Effector memory CD8-positive, alpha-beta T cell (primary cell): ENCODE measurements around the gene AMY1A.
"Not testable (repeated sequence)": the region's sequence is repeated elsewhere in the genome, so short reads cannot be mapped to it uniquely, and the experiment has no call there.

Source experiments
- ATAC-seq: fragments of 150-1000 bp; cut with Tn5 transposase; replicated peaks from 2 replicates; pipeline ENCODE4 v1.10.0; 2021; ENCODE audit warnings: mild to moderate bottlenecking, moderate library complexity
- DNase-seq, 3 experiments: peaks; one replicate each; pipeline ENCODE4 v3.0.0; 2021
- H3K27ac Mint-ChIP-seq, 2 donors: one replicate each; pipeline ENCODE4 v1.8.0; 2022; ENCODE audit warnings: mild to moderate bottlenecking in 2 of 2, mixed read lengths in 2 of 2, moderate library complexity in 2 of 2
- H3K27me3 Mint-ChIP-seq, 2 donors: one replicate each; pipeline ENCODE4 v1.8.0; 2022; ENCODE audit warnings: mixed read lengths in 2 of 2
- H3K36me3 Mint-ChIP-seq: one replicate; pipeline ENCODE4 v1.8.0; 2022; ENCODE audit warnings: mild to moderate bottlenecking, moderate library complexity, mixed read lengths; ENCODE audit not compliant: insufficient read depth
- H3K4me1 Mint-ChIP-seq, 2 donors: one replicate each; pipeline ENCODE4 v1.8.0; 2022; ENCODE audit warnings: low read depth in 2 of 2, mixed read lengths in 2 of 2
- H3K4me3 Mint-ChIP-seq, 2 donors: one replicate each; pipeline ENCODE4 v1.8.0; 2022; ENCODE audit warnings: mild to moderate bottlenecking in 2 of 2, mixed read lengths in 2 of 2, moderate library complexity in 2 of 2
- H3K9me3 Mint-ChIP-seq, 2 donors: one replicate each; pipeline ENCODE4 v1.8.0; 2022; ENCODE audit warnings: mixed read lengths in 2 of 2
- total RNA-seq, 9 experiments: gene quantifications; one replicate each; lab custom pipeline; 2026; lab: John Stamatoyannopoulos, UW

Gene AMY1A
- 0 reads per million in 9 experiments for total RNA-seq

DNA sequence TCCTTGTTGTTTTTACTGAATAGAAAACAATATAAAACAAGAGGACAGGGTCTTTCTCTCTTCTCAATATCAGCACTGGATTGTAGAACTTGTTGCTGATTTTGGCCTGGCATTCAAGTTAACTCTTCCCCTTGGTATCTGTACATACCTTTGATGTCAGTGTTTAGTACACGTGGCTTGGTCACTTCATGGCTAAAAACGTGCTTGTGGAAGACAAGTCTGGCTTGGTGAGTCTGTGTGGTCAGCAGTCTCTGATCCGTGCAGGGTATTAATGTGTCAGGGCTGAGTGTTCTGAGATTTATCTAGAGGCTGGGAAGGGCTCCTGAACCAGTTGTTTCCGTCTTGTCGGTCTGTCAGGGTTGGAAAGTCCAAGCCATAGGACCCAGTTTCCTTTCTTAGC, at the start of gene AMY1A:
AMY1A (plus strand) TSS at position 301 of the 400 bp plus-strand sequence. CDS start 571 bp downstream, outside the sequence.
- H3K36me3 Mint-ChIP-seq, H3K27me3 Mint-ChIP-seq, H3K9me3 Mint-ChIP-seq, H3K4me3 Mint-ChIP-seq, ATAC-seq, DNase-seq, H3K4me1 Mint-ChIP-seq, H3K27ac Mint-ChIP-seq: not testable (repeated sequence)

DNA sequence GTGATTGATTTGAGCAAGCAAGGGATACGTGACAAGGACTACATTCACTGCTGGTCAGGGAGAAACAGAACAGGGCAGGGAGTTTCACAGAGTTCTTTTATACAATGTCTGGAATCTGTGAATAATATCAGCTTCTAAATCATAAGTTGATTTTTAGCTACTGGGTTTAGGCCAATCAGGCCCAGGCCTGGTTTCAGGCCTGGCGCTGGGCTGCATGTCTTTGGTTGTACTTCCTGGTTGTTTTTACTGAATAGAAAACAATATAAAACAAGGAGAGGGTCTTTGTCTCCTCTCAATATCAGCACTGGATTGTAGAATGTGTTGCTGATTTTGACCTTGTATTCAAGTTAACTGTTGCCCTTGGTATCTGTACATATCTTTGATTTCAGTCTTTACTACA, 39.2 kb upstream of the AMY1A start:
- Mint-ChIP-seq H3K36me3 (no peaks in the 10 kb centered on the region), H3K9me3 (no peaks in the 10 kb centered on the region), H3K27me3 (no peaks in the 10 kb centered on the region), H3K4me1 (no peaks in the 10 kb centered on the region), H3K27ac (no peak overlapping the region), H3K4me3 (no peak overlapping the region)
- DNase-seq (no peak), ATAC-seq (no peak)

GRCh38 chr1:103616994-103617477, 38.5 kb upstream of the AMY1A start, which contains the start of gene AMY2A:
Gene AMY2A (plus strand): TSS chr1:103617427. CDS start chr1:103617441, 14 bp downstream.
- H3K4me3 Mint-ChIP-seq, ATAC-seq, H3K27me3 Mint-ChIP-seq, H3K27ac Mint-ChIP-seq, H3K9me3 Mint-ChIP-seq, DNase-seq, H3K4me1 Mint-ChIP-seq, H3K36me3 Mint-ChIP-seq: not testable (repeated sequence)

- H3K27me3 Mint-ChIP-seq, H3K4me1 Mint-ChIP-seq, DNase-seq, ATAC-seq, H3K36me3 Mint-ChIP-seq, H3K27ac Mint-ChIP-seq, H3K4me3 Mint-ChIP-seq, H3K9me3 Mint-ChIP-seq: not testable (repeated sequence)
Measured at GRCh38 chr1:103627436-103627835, 28.1 kb upstream of the AMY1A start.

DNA sequence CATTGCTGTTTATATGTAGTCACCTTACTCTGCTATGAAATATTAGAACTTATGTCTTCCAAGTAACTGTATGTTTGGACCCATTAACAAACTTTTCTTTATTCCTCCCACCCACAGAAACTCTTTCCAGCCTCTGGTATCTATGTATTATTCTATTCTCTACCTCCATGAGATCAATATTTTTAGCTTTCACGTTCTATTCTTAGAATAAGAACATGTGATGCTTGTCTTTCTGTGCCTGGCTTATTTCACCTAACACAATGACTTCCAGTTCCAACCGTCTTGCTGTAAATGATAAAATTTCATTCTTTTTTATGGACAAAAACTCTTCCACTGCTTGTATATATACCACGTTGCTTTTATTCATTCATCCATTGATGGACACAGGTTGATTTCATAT, 14.4 kb upstream of the AMY1A start:
- not testable (repeated sequence) for H3K27ac Mint-ChIP-seq, H3K4me1 Mint-ChIP-seq, H3K4me3 Mint-ChIP-seq, H3K36me3 Mint-ChIP-seq, DNase-seq, ATAC-seq, H3K27me3 Mint-ChIP-seq, H3K9me3 Mint-ChIP-seq

DNA sequence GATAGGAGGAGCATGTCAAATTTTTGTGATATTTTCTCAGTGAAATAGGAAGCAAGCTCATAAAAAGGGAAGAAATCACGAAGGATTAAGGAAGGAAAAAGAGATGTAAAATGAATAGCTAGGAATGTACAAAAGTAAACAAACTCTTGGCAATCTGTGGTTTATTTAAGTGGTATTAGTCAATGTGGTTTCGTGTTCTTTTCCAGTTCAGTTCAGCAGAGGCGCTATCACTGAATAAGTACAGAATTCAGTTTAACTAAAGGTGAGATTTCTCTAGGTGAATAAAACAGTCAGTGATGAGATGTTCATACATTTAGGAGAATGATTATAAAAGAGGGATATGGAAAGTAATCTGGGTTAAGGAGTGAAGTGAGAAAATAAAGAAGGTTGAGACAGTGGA, 11.7 kb upstream of the AMY1A start:
- not testable (repeated sequence) for H3K27me3 Mint-ChIP-seq, ATAC-seq, H3K36me3 Mint-ChIP-seq

GRCh38 chr1:103650305-103650704, 5.3 kb upstream of the AMY1A start:
- not testable (repeated sequence) for H3K36me3 Mint-ChIP-seq, H3K27ac Mint-ChIP-seq, ATAC-seq, DNase-seq, H3K4me3 Mint-ChIP-seq, H3K4me1 Mint-ChIP-seq, H3K27me3 Mint-ChIP-seq, H3K9me3 Mint-ChIP-seq

More for the DNA sequence above, 11.7 kb upstream of the AMY1A start:
- not testable (repeated sequence) for H3K9me3 Mint-ChIP-seq, DNase-seq, H3K4me3 Mint-ChIP-seq, H3K4me1 Mint-ChIP-seq, H3K27ac Mint-ChIP-seq

DNA sequence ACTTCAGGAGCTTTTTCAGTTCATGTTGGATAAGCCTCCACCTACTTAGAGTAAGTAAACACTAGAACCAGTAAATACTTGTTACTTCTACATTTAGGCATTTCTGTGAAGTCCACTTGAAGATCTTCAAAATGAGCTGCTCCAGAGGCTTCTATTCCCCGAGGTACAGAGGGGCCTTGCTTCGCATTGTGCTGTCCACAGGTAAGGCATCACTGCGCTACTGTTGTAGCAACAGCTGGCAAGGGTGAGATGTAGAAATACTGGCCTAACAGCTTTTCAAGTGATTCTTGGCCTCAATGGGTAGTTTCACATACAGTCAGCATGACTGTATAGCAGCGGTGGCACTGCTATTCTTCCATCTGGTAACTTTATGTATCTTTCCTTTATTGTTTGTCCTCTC, 4.7 kb upstream of the AMY1A start:
- not testable (repeated sequence) for H3K36me3 Mint-ChIP-seq, ATAC-seq, DNase-seq

DNA sequence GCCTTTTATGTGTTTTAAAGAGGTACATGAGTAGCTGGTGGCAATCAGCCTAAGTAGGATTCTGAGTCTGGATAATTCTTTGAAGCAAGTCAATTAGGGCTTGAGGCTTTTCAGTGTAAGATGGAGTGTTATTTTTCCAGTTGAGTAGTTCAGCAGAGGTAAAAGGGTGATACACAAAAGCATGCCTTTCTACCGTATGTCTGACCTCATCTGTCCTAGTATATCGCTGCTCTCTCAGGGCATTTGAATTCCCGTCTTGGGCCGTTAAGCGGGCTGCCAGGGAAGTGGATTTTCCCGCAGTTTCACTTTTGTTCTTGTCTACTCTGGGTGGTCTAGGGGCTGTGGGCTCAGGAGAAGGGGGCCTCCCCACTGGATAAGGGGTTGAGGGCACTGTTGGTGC, 1.4 kb upstream of the AMY1A start:
- H3K36me3 Mint-ChIP-seq, H3K4me1 Mint-ChIP-seq, H3K27me3 Mint-ChIP-seq, H3K9me3 Mint-ChIP-seq, DNase-seq, H3K4me3 Mint-ChIP-seq, H3K27ac Mint-ChIP-seq, ATAC-seq: not testable (repeated sequence)

More for the DNA sequence above, 4.7 kb upstream of the AMY1A start:
- H3K9me3 Mint-ChIP-seq, H3K4me1 Mint-ChIP-seq, H3K27me3 Mint-ChIP-seq, H3K4me3 Mint-ChIP-seq, H3K27ac Mint-ChIP-seq: not testable (repeated sequence)

DNA sequence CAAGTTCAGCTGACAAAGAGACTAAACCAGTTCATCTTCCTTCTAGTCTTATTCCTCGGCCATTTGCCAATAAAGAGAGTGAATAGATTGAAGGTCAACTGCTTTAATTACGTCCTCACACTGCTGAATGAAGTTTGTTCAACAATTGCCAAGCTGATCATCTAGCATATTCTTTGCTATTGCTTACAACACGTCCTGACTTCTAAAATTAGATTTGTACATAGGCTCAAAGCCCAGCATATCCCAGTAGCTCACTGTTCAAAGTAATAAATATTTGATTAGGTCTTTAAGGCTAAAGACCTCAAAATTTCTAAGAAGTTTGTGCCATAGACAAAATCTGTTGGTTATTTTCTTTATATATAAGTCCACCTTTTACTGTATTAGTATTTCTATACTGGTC, 20.8 kb downstream of the AMY1A start:
- not testable (repeated sequence) for H3K27me3 Mint-ChIP-seq, DNase-seq, H3K27ac Mint-ChIP-seq, H3K4me1 Mint-ChIP-seq, H3K36me3 Mint-ChIP-seq, H3K9me3 Mint-ChIP-seq, H3K4me3 Mint-ChIP-seq, ATAC-seq

DNA sequence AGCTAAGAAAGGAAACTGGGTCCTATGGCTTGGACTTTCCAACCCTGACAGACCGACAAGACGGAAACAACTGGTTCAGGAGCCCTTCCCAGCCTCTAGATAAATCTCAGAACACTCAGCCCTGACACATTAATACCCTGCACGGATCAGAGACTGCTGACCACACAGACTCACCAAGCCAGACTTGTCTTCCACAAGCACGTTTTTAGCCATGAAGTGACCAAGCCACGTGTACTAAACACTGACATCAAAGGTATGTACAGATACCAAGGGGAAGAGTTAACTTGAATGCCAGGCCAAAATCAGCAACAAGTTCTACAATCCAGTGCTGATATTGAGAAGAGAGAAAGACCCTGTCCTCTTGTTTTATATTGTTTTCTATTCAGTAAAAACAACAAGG, 40.5 kb downstream of the AMY1A start, which contains the start of gene AMY1B:
AMY1B (minus strand) TSS at position 101 of the 400 bp plus-strand sequence. CDS start 571 bp downstream, outside the sequence.
- not testable (repeated sequence) for DNase-seq, H3K36me3 Mint-ChIP-seq, H3K4me1 Mint-ChIP-seq, H3K27me3 Mint-ChIP-seq, ATAC-seq, H3K4me3 Mint-ChIP-seq, H3K9me3 Mint-ChIP-seq, H3K27ac Mint-ChIP-seq

- H3K4me3 Mint-ChIP-seq, H3K4me1 Mint-ChIP-seq, H3K9me3 Mint-ChIP-seq, DNase-seq, H3K27ac Mint-ChIP-seq, ATAC-seq, H3K27me3 Mint-ChIP-seq, H3K36me3 Mint-ChIP-seq: not testable (repeated sequence)
Measured at GRCh38 chr1:103697430-103697829, 41.9 kb downstream of the AMY1A start.

DNA sequence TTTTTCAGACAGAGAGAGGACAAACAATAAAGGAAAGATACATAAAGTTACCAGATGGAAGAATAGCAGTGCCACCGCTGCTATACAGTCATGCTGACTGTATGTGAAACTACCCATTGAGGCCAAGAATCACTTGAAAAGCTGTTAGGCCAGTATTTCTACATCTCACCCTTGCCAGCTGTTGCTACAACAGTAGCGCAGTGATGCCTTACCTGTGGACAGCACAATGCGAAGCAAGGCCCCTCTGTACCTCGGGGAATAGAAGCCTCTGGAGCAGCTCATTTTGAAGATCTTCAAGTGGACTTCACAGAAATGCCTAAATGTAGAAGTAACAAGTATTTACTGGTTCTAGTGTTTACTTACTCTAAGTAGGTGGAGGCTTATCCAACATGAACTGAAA, 45.1 kb downstream of the AMY1A start:
- H3K4me1 Mint-ChIP-seq, H3K27me3 Mint-ChIP-seq, DNase-seq, ATAC-seq, H3K36me3 Mint-ChIP-seq, H3K27ac Mint-ChIP-seq, H3K9me3 Mint-ChIP-seq, H3K4me3 Mint-ChIP-seq: not testable (repeated sequence)

DNA sequence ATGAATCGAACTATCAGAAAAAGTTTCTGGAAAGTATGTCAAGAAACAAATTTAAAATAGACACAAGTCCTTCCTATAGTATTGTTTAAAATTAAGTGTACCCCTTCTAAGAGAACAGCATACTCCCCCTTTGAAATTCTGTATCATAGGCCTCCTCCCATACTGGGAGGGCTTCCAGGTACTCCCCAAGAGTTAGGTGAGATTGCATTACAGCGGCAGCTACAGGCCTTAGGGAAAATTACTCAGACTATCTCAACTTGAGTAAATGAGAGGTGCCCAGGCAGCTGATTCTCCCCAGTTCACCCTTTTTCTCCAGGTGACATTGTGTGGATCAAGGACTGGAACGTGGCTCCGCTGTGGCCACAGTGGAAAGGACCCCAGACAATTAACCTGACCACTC, 45.7 kb downstream of the AMY1A start:
- H3K4me1 Mint-ChIP-seq, H3K27me3 Mint-ChIP-seq, ATAC-seq, H3K27ac Mint-ChIP-seq, H3K4me3 Mint-ChIP-seq, DNase-seq, H3K9me3 Mint-ChIP-seq, H3K36me3 Mint-ChIP-seq: not testable (repeated sequence)

DNA sequence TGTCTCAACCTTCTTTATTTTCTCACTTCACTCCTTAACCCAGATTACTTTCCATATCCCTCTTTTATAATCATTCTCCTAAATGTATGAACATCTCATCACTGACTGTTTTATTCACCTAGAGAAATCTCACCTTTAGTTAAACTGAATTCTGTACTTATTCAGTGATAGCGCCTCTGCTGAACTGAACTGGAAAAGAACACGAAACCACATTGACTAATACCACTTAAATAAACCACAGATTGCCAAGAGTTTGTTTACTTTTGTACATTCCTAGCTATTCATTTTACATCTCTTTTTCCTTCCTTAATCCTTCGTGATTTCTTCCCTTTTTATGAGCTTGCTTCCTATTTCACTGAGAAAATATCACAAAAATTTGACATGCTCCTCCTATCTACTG, 52.1 kb downstream of the AMY1A start:
- not testable (repeated sequence) for DNase-seq, H3K9me3 Mint-ChIP-seq, H3K4me1 Mint-ChIP-seq, H3K27me3 Mint-ChIP-seq, H3K27ac Mint-ChIP-seq, H3K36me3 Mint-ChIP-seq, H3K4me3 Mint-ChIP-seq, ATAC-seq
